K562 (cell line): ENCODE measurements around the gene FNDC4. TPM values are rescaled to one million over a fixed set of nuclear protein-coding genes. Genes with fewer than 3 reads are reported as not detected.

Source experiments
- ARHGAP35 ChIP-seq: fragments of 450-650 bp; IDR thresholded peaks from 2 replicates; pipeline ENCODE4 v1.6.1; 2018; ENCODE audit not compliant: partially characterized antibody
- ETV6 ChIP-seq, 3 experiments: fragments of 150-350 bp in 1 of 3; sonication (generic) in 1 of 3; formaldehyde crosslinking in 1 of 3; IDR thresholded peaks; 2 replicates each; pipeline versions ENCODE4 v1.6.1 to v1.8.0; 2014 to 2022; ENCODE audit warnings: borderline replicate concordance in 2 of 3, low read depth in 2 of 3, antibody characterized with exemption in 1 of 3, low read length in 1 of 3, mild to moderate bottlenecking in 1 of 3, missing genetic modification reagents in 1 of 3
- TAF7 ChIP-seq: fragments of 450-650 bp; IDR thresholded peaks from 2 replicates; pipeline ENCODE4 v1.6.1; 2016; ENCODE audit warnings: missing genetic modification characterization, missing compliant biosample characterization
- U2AF1 ChIP-seq: fragments of 200-400 bp; formaldehyde crosslinking; optimal IDR thresholded peaks from 2 replicates; pipeline ENCODE3; 2017; ENCODE audit warnings: mild to moderate bottlenecking, low read depth, low read length, moderate library complexity
- ZNF143 ChIP-seq: sonication (generic); formaldehyde crosslinking; IDR thresholded peaks from 2 replicates; pipeline ENCODE4 v1.9.0; 2022; ENCODE audit warnings: mild to moderate bottlenecking, missing genetic modification reagents
- ZNF165 ChIP-seq: fragments of 250-450 bp; sonication (Bioruptor Pico); IDR thresholded peaks from 2 replicates; pipeline ENCODE4 v1.4.0; 2020; ENCODE audit warnings: borderline replicate concordance
- polyA plus RNA-seq, 8 experiments: library from polyadenylated mRNA; depleted of rRNA in 4 of 8; stranded (reverse) in 5 of 8; unstranded in 3 of 8; fragments of >200 nt; fragmentation: Nextera tagmentation in 2 of 8; fragmentation: Illumina TruSeq in 1 of 8; extraction: Ambion mirVana in 2 of 8; extraction: Trizol in 1 of 8; gene quantifications; 2 replicates each; pipeline versions ENCODE4 v1.2.1 to v1.2.3, GENCODE V29; 2011 to 2014; ENCODE audit warnings: inconsistent platforms in 1 of 8, missing spikeins in 1 of 8
- total RNA-seq, 7 experiments: library from RNA; depleted of rRNA in 6 of 7; stranded (reverse); fragments of >200 nt in 6 of 7; fragmentation: Illumina TruSeq in 2 of 7; extraction: Trizol in 2 of 7; gene quantifications; 2 replicates each; pipeline versions ENCODE4 v1.2.1 to v1.2.3, GENCODE V29; 2011 to 2021; ENCODE audit warnings: low replicate concordance in 1 of 7
- TF ChIP-seq, protein P1 (sequence below), 2 experiments: fragments of 450-650 bp in 1 of 2; IDR thresholded peaks; 2 replicates each; pipeline ENCODE4 v1.6.1; 2011 to 2017; ENCODE audit warnings: low read depth in 2 of 2, antibody characterized with exemption in 1 of 2, borderline replicate concordance in 1 of 2, low read length in 1 of 2, mild to moderate bottlenecking in 1 of 2, mixed read lengths in 1 of 2; ENCODE audit not compliant: control insufficient read depth in 1 of 2
- TF ChIP-seq, protein P2 (sequence below): fragments of 250-450 bp; sonication (Bioruptor Pico); IDR thresholded peaks from 2 replicates; pipeline ENCODE4 v1.4.0; 2020; ENCODE audit warnings: mild to moderate bottlenecking, moderate library complexity, borderline replicate concordance

The FNDC4 gene
- total and polyA plus RNA-seq, 9 of the 15 experiments (the other 6 are each of a cell fraction or from before 2014, with no cell fraction given) = 0.28 to 4.9 (median 2.3) TPM

GRCh38 chr2:27544143-27544821, 49.3 kb upstream of the FNDC4 start (continued):
- TF ChIP-seq, protein P1, sequence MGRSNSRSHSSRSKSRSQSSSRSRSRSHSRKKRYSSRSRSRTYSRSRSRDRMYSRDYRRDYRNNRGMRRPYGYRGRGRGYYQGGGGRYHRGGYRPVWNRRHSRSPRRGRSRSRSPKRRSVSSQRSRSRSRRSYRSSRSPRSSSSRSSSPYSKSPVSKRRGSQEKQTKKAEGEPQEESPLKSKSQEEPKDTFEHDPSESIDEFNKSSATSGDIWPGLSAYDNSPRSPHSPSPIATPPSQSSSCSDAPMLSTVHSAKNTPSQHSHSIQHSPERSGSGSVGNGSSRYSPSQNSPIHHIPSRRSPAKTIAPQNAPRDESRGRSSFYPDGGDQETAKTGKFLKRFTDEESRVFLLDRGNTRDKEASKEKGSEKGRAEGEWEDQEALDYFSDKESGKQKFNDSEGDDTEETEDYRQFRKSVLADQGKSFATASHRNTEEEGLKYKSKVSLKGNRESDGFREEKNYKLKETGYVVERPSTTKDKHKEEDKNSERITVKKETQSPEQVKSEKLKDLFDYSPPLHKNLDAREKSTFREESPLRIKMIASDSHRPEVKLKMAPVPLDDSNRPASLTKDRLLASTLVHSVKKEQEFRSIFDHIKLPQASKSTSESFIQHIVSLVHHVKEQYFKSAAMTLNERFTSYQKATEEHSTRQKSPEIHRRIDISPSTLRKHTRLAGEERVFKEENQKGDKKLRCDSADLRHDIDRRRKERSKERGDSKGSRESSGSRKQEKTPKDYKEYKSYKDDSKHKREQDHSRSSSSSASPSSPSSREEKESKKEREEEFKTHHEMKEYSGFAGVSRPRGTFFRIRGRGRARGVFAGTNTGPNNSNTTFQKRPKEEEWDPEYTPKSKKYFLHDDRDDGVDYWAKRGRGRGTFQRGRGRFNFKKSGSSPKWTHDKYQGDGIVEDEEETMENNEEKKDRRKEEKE (IDR thresholded peaks at IDR 0.05; ENCODE audit: borderline replicate concordance in 1 of 2, control insufficient read depth in 1 of 2, low read depth in 2 of 2, low read length in 1 of 2) = no peak
- TF ChIP-seq, protein P2, sequence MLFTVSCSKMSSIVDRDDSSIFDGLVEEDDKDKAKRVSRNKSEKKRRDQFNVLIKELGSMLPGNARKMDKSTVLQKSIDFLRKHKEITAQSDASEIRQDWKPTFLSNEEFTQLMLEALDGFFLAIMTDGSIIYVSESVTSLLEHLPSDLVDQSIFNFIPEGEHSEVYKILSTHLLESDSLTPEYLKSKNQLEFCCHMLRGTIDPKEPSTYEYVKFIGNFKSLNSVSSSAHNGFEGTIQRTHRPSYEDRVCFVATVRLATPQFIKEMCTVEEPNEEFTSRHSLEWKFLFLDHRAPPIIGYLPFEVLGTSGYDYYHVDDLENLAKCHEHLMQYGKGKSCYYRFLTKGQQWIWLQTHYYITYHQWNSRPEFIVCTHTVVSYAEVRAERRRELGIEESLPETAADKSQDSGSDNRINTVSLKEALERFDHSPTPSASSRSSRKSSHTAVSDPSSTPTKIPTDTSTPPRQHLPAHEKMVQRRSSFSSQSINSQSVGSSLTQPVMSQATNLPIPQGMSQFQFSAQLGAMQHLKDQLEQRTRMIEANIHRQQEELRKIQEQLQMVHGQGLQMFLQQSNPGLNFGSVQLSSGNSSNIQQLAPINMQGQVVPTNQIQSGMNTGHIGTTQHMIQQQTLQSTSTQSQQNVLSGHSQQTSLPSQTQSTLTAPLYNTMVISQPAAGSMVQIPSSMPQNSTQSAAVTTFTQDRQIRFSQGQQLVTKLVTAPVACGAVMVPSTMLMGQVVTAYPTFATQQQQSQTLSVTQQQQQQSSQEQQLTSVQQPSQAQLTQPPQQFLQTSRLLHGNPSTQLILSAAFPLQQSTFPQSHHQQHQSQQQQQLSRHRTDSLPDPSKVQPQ (CRISPR knock-in tag) = no peak
- TF ChIP-seq ETV6 (IDR thresholded peaks at IDR 0.05; ENCODE audit: borderline replicate concordance in 1 of 2, low read depth in 2 of 2, low read length in 1 of 2) (no peak), ETV6 (CRISPR knock-in tag; IDR thresholded peaks at IDR 0.05; ENCODE audit: borderline replicate concordance) (no peak), U2AF1 (no peak), ARHGAP35 (no peak), ZNF143 (CRISPR knock-in tag) (no peak), ZNF165 (CRISPR knock-in tag) (no peak), TAF7 (tag) (no peak)
- TF ChIP-seq, all 486 proteins: peak for 0
